HG03520 (cell line): ENCODE measurements around the gene RAI1.

Experiments
- ATAC-seq: cut with Tn5 transposase; IDR thresholded peaks from one replicate; pipeline ENCODE4 v1.9.1; 2021; ENCODE audit warnings: mild to moderate bottlenecking, moderate library complexity; ENCODE audit not compliant: unreplicated experiment

RAI1 gene

GRCh38 chr17:17779015-17779611, 97.9 kb downstream of the RAI1 start:
- no peak for ATAC-seq

GRCh38 chr17:17780922-17781590, 99.8 kb downstream of the RAI1 start:
- ATAC-seq, result no peak

GRCh38 chr17:17781591-17782496, 100.6 kb downstream of the RAI1 start:
- ATAC-seq, result no peak

- no peak for ATAC-seq
Observed at GRCh38 chr17:17782523-17783115, 101.4 kb downstream of the RAI1 start.

- ATAC-seq, result no peak
Observed at GRCh38 chr17:17783116-17783824, 102.0 kb downstream of the RAI1 start.

- no peak for ATAC-seq
Observed at GRCh38 chr17:17783825-17784656, 102.8 kb downstream of the RAI1 start.

GRCh38 chr17:17784657-17785267, 103.5 kb downstream of the RAI1 start:
- ATAC-seq, result no peak

GRCh38 chr17:17785407-17785806, 104.1 kb downstream of the RAI1 start:
- ATAC-seq, result no peak

GRCh38 chr17:17786998-17787397, 105.7 kb downstream of the RAI1 start:
- ATAC-seq, result no peak

GRCh38 chr17:17787568-17787967, 106.3 kb downstream of the RAI1 start:
- no peak for ATAC-seq

GRCh38 chr17:17788967-17789366, 107.7 kb downstream of the RAI1 start:
- ATAC-seq, result no peak

GRCh38 chr17:17789410-17789809, 108.2 kb downstream of the RAI1 start:
- no peak for ATAC-seq

GRCh38 chr17:17789828-17790636, 108.8 kb downstream of the RAI1 start:
- no peak for ATAC-seq

- no peak for ATAC-seq
Observed at GRCh38 chr17:17790637-17791464, 109.6 kb downstream of the RAI1 start.

GRCh38 chr17:17792037-17792550, 110.8 kb downstream of the RAI1 start:
- ATAC-seq, result no peak

GRCh38 chr17:17792551-17793377, 111.5 kb downstream of the RAI1 start:
- no peak for ATAC-seq
